GM12865 (cell line): Measurements from ENCODE around the gene MFSD2A.
"Not testable (repeated sequence)": the region's sequence is repeated elsewhere in the genome, so short reads cannot be mapped to it uniquely, and the experiment has no call there.

ENCODE experiments used
- DNase-seq: peaks from one replicate; pipeline ENCODE4 v3.0.0; 2010; ENCODE audit warnings: low read depth
- H3K4me3 ChIP-seq: 2 replicates; pipeline ENCODE4 v1.5.1; 2011; ENCODE audit warnings: mild to moderate bottlenecking, low read depth, low read length, control low read depth
- CTCF ChIP-seq: IDR thresholded peaks from 2 replicates; pipeline ENCODE4 v1.5.1; 2011; ENCODE audit warnings: low read length, control low read depth, low read depth, inconsistent platforms; ENCODE audit not compliant: insufficient read depth; ENCODE audit errors: missing control alignments

Gene MFSD2A

GRCh38 chr1:39954870-39955546, at the start of gene MFSD2A:
MFSD2A (plus strand) TSS chr1:39955145; CDS start chr1:39955293, 148 bp downstream.
- H3K4me3 ChIP-seq = peak within 1 kb of the TSS; percentile 88
- TF ChIP-seq CTCF = no peak
- DNase-seq = peak; percentile 95

GRCh38 chr1:39905172-39905571, 49.8 kb upstream of the MFSD2A start:
- no peak for TF ChIP-seq CTCF
- no peak overlapping the region for H3K4me3 ChIP-seq
- no peak for DNase-seq

GRCh38 chr1:39907528-39908453, 47.2 kb upstream of the MFSD2A start:
- no peak overlapping the region for H3K4me3 ChIP-seq
- TF ChIP-seq CTCF = no peak
- DNase-seq = no peak

- peak; percentile 70 for DNase-seq
- no peak overlapping the region for H3K4me3 ChIP-seq
- TF ChIP-seq CTCF = no peak
Measured at GRCh38 chr1:39908534-39908933, 46.4 kb upstream of the MFSD2A start.

GRCh38 chr1:39910263-39910662, 44.7 kb upstream of the MFSD2A start:
- no peak for DNase-seq
- H3K4me3 ChIP-seq = no peak overlapping the region
- no peak for TF ChIP-seq CTCF

- H3K4me3 ChIP-seq, DNase-seq: not testable (repeated sequence)
Measured at GRCh38 chr1:39913136-39913535, 41.8 kb upstream of the MFSD2A start.

- DNase-seq = no peak
- no peak overlapping the region for H3K4me3 ChIP-seq
- no peak for TF ChIP-seq CTCF
Measured at GRCh38 chr1:39915499-39916129, 39.3 kb upstream of the MFSD2A start.
